ENCODE data around the gene TECTA.

TECTA gene

GRCh38 chr11:121240650-121241303 is 139.7 kb downstream of the TECTA start:
- Histone ChIP-seq H3K9ac (ENCODE audit: low read length) (no peak overlapping the region), H3K36me3 (replicated peaks; ENCODE audit: insufficient read depth, low read length) (no peaks in the 10 kb centered on the region), H4K20me1 (ENCODE audit: insufficient read depth, low read length) (no peaks in the 10 kb centered on the region), H3K27ac (ENCODE audit: low read length) (no peak overlapping the region), H3F3A (ENCODE audit: insufficient read depth, low read length) (peaks cover 5% of the 10 kb centered on the region), H3K4me1 (ENCODE audit: low read length) (peaks cover 10% of the 10 kb centered on the region), H3K79me2 (ENCODE audit: low read length) (no peaks in the 10 kb centered on the region), H3K9me2 (replicated peaks; ENCODE audit: insufficient read depth, low read length) (no peaks in the 10 kb centered on the region), H3K9me3 (replicated peaks; ENCODE audit: insufficient read depth, low read length) (no peaks in the 10 kb centered on the region), H2AFZ (ENCODE audit: low read length) (no peak overlapping the region), H3K4me3 (ENCODE audit: low read length) (no peak overlapping the region), H3K27me3 (replicated peaks; ENCODE audit: insufficient read depth, low read length) (peaks cover 48% of the 10 kb centered on the region), H3K4me2 (ENCODE audit: low read depth, low read length) (no peak overlapping the region)
- TF ChIP-seq, protein P1, sequence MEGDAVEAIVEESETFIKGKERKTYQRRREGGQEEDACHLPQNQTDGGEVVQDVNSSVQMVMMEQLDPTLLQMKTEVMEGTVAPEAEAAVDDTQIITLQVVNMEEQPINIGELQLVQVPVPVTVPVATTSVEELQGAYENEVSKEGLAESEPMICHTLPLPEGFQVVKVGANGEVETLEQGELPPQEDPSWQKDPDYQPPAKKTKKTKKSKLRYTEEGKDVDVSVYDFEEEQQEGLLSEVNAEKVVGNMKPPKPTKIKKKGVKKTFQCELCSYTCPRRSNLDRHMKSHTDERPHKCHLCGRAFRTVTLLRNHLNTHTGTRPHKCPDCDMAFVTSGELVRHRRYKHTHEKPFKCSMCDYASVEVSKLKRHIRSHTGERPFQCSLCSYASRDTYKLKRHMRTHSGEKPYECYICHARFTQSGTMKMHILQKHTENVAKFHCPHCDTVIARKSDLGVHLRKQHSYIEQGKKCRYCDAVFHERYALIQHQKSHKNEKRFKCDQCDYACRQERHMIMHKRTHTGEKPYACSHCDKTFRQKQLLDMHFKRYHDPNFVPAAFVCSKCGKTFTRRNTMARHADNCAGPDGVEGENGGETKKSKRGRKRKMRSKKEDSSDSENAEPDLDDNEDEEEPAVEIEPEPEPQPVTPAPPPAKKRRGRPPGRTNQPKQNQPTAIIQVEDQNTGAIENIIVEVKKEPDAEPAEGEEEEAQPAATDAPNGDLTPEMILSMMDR (IDR thresholded peaks at IDR 0.05; ENCODE audit: low read length), result no peak
- no peak for TF ChIP-seq EZH2 (optimal IDR thresholded peaks at IDR 0.05; ENCODE audit: low read depth, low read length)
- no peak for TF ChIP-seq EZH2phosphoT487 (IDR thresholded peaks at IDR 0.05; ENCODE audit: low read length)
- no peak for DNase-seq

All from MM.1S (cell line).